NOMO-1 (cell line): ENCODE results near the gene PODXL.
A peak's percentile ranks its signal among the peaks of the same experiment; 100 is the strongest.

ENCODE experiments used
- DNase-seq, 2 experiments: peaks; one replicate each; lab custom pipeline; 2025; ENCODE audit not compliant: unreplicated experiment in 2 of 2; lab: John Stamatoyannopoulos, UW

The PODXL gene

DNA sequence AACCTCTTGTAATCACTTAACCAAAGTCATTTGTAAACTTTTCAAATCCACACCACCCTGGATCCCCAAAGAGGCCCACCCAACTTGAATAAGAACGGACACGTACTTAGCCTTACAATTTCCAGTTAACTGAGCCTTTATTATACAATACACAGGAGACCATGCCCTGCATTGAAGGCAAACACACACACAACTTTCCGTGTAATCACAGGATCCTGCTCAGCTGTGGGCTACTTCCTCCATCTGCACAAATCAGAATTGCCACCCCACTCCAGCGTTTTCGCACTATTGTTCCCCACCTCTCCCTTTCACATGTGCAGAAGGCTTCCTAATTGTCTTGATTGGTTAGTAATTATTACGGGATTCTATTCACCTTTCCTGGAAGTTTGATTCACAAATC is 12.1 kb upstream of the PODXL start:
- DNase-seq: no peak

DNA sequence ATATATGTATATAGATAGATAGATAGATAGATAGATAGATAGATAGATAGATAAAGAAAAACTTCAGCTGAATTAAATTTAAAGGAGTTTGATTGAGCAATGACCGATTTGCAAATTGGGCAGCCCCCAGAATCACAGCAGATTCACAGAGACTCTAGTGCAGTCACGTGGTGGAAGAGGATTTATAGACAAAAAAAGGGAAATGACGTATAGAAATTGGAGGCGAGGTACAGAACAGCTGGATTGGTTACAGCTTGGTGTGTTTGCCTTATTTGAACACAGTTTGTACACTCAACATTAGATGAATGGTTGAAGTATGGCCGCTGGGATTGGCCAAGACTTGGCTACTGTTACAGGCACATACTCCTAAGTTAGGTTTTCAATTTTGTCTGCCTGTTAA is 8.2 kb upstream of the PODXL start:
- peak in 1 of 2 experiments; percentile 18 for DNase-seq

DNA sequence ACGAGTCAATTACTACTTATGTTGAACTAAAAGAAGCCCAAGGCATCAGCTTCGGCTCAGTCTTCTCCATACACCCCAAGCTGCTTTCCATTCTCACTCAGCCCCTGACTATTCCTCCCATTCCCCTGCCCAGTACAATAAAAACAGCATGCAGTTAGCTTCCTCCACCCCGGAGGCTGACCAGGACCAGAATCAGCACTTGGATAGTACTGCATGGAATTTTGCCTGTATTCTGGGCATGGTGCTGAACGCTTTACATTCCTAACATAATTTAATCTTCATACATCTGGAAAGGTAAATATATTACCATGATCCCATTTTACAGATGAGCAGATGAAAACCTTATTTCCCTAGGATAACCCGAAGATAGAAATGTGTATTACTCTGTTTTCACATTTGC is 7.5 kb upstream of the PODXL start:
- no peak for DNase-seq

DNA sequence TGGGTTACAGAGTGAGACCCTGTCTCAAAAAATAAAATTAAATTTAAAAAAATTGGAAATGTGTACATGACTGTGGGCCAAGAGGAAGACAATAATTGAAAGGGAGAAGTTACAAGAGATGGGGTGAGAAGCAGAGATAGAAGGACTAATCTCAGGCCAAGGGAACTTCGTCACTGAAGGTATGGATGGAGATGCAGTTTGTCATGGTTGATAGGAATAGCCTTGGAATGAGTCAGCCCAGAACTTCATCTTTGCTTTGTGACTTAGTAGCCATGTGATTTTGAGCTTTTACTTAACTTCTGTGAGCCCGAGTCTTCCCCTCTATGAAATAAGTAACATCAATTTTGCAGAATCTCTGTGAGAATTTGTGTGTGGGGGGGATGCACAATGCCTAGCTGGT is 6.5 kb upstream of the PODXL start:
- no peak for DNase-seq

DNA sequence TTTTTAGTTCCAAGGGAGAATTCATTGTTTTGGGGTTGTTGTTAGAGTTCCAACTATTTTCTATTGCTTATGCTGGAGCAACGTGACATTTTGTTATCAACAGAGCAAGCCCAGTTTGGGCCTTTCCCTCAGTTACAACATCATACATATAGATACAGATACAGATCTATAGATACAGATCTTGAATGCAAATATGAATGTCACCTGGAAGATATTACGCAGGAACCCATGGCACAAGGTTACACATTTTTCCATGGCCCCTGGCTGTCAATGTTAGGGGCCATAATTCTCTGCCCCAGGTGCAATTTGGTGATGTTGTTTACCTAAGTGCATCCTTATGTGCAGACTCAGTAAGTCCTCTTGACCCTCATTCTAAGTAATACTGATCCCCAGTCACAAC is 3.6 kb upstream of the PODXL start:
- DNase-seq: no peak

DNA sequence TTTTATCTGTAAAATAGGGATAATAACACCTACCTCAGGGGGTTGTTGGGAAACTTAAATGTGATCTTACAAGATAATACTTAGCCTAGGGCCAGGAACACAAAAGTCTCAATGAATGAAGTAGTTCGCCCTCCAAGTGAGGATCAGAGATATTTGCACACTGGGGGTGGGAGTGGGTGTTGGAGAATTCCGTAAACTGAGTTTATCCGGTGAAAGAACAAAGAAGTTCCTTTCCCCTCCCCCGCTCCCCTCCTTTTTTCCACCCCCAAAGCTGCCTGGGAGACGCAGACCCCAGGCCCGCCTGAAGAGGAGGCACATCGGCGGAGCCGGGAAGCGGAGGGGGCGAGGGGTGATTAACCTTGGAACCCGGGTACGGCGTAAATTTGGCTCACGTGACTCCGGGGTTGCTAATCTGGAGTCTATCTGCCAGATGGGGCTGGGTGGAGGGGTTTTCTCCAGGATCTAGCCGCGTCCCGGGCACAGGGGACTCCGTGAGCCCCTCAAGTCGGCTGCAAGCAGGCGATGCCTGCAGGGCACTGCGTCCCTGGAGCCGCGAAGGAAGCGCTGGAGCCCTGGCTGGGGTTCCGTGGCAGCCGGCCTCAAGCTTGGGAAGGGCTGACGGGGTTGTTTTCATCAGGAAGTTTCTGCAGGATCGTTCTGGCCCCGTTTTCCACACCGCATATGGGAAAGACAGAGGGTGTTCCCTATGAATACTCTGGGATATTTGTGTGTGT is 1.4 kb upstream of the PODXL start:
- DNase-seq: no peak

DNA sequence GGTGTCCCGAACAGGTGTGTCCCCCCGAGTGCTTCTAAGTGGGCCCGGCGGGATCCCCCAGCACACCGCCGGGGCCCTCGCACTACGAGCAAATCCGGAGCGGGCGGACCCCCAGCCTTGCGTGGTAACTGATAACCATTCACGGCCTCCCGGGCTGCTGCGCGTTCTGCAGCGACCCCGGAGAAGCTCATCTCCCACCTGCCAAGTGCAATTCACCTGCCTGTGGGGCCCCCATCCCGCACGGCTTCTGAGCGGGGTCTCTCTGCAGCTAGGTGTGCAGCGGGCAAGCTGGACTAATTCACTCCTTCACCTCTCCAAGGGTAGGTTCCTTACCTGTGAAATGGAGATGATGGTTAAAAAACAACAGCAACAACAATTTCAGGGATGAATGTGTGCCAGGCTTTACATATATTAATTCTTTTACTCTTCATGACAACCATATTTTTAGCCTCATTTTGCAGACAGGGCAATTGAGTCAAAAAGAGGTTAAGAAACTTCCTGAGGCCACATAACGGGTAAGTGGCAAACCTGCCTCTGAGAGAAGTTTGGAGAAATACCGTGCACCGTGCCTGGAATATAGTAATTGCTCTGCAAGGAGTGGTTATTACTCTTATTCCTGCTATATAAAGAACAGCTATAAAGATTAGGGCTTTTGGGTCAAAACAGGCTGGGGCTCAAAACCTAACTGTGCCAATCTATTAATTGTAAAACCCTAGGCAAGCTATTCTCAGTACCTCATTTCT is 652 bp upstream of the PODXL start:
- no peak for DNase-seq

DNA sequence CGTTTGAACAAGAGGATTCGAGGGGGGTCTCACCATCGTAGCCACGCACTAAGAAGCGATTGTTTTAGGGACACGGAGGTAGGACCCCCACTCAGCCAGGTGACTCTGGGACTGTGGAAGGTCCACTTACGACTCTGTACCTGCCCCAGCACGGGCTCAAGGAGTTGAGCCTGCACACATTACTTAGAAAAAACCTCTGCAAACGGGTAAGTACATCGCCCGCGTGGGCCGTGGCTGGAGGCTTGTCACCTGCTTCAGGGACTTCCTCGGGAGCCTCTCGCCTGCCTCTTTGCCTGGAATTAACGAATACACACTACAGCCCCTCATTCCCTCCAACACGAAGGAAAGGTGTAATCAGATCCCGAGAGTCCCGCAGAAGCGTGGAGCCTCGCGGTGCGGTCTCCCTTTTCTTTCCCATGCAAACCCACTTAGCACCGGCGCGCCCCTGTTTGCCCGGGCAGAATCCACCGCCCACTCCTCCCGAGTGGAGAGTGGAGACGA is 826 bp downstream of the PODXL start:
- no peak for DNase-seq

DNA sequence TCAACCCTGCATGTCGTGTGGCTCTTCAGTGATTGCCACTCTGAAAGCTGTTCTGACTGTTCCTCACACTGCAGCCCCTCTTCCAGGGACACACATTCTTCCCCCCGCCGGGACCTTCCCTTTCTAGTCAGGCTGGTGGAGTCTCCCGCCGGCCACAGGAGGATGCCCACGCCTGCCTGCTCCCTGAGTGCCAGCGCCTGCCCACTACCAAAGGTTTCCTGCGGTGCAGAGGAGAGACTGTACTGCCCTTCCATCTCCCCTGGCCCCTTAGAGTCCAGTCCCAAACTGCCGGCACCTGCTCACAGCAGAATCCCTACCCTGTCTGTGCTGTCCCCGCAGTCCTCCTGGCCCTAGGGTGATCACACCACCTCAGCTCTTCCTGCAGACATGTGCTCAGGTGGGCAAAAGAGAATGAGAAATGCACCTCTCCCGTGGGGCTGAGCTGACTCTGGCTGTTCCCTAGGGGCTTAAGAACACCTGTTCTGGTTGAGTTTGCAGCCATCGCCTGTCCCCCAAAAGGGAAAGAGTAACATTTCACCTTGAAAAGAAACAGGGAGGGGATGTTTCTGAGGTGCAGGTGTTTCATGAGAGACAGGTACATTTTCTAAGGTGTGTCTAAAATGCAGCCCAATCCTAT is 1.4 kb downstream of the PODXL start:
- no peak for DNase-seq

DNA sequence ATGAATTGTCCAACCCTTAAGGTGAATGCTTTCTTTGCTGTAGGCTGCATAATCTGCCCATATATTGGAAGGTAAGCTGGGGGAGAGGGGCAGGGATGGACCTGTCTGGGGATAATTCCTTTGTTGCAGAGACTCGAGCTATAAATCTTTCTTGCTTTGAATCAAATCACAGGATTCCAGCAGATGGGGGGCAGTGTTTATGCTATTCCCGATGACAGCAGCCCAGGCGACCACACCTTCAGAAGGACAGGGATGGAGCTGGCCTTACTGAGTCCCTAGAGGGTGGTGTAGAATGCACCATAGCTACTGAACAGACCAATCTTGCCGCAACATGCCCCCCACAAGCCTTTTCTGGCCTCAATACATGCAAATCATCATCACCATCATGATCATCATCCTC is 2.5 kb downstream of the PODXL start:
- no peak for DNase-seq

DNA sequence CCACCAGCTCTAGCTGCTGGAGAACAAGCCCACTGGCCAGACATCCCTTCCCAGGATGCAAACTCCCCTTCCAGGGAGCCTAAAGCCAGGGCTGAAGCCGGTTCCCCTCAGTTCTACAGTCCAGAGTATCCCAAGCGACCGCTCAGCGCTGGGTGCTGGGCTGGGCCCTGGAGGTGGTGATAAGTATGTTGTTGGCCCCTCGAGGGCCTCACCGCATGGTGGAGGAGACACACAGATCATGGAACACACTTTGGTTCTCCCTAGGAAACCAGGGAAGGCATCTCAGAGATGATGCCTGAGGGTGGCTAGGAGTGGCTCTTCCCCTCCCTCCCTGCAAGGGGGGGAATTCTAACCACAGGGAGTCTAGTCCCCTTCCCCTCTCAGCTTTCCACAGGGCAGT is 4.4 kb downstream of the PODXL start:
- DNase-seq: no peak

DNA sequence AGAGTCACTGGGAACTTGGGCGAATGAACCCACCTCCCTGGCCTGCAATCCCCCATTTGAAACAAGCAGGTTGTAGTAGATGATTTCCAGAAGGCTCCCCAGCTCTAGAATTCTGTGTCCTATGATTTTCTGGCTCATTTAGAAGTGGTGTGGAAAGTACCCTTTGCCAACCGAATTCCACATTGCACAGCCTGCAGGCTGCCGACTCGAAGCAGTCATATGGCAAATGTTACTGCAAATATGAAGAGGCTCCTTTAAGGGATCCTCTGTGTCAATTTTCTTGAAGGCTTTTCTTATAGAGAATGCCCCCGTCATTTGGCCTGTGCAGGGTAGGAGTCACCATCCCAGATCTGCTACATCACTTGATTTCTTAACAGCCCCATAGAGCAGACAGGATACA is 5.6 kb downstream of the PODXL start:
- DNase-seq: no peak

DNA sequence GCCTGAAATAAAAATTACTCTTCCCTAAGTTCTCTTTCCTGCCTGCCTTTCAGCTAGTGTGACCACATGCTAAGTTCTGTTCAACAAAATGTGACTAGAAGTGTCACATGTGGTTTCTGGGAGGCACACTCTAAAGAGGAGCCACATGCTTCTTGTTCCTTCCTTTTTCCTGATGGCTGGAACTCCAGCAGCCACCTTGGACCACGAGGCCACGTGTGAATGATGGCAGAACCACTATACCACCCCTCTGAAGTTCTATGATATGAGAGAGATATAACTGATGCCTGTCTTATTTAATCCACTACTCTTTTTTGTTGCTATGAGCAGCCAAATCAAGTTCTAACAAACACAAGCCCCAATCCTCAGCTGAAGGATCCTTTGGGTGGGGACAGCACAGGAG is 8.1 kb downstream of the PODXL start:
- no peak for DNase-seq

DNA sequence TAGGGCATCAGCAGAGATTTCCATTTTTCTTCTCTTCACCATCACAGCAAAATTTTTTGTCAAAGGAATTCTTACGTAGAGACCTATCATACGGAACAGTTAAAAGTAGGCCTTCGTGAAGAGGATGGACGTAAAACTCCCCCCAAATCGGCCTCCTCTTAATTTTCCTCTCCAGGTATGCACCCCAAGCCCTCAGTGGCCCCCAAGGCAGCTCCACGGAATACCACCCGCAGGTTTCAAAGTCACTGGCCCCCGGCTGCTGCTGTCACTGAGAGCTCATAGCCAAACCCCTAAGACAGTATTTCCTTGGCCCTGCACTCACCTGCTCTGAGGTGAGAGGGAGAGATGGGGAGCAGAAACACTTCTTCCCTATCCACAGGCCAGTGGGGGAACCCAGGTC is 8.8 kb downstream of the PODXL start:
- DNase-seq: no peak

DNA sequence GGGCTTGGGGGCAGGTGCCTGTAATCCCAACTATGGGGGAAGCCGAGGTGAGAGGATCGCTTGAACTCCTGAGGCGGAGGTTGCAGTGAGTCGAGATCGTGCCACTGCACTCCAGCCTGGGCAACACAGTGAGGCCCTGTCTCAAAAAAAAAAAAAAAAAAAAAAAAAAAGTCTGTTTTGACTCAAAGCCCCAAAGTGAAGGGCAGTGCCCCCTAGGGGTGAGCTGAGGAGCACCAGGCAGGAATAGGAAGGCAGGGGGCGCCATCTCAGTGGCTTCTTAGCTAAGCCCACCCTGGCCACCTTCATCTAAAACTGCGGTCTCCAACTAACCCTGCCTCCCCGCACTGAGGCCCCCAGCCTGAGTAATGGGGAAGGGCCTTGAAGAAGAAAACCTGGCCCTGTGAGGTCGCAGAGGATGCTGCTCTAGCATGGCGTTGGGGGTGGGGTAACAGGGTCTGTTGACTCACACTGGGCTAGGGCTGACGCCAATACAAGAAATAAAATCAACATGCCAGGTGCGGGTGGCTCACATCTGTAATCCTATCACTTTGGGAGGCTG is 9.8 kb downstream of the PODXL start:
- DNase-seq: no peak

DNA sequence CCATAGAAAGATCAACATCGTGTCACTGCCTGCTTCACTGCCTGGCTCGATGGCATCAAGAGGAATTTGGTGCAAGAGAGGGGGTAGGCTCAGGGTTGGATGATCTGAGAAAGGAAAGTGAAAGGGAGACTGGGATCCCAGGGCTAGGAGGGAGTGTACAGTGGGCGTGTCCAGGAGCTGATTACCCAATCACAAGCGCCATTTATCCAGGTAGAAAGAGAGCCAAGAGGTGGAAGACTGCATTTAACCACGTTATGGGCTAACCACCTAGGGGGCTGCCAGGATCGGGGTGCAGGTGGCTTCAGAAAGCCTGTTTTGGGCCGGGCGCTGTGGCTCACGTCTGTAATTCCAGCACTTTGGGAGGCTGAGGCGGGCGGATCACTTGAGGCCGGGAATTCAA is 10.3 kb downstream of the PODXL start:
- no peak for DNase-seq

DNA sequence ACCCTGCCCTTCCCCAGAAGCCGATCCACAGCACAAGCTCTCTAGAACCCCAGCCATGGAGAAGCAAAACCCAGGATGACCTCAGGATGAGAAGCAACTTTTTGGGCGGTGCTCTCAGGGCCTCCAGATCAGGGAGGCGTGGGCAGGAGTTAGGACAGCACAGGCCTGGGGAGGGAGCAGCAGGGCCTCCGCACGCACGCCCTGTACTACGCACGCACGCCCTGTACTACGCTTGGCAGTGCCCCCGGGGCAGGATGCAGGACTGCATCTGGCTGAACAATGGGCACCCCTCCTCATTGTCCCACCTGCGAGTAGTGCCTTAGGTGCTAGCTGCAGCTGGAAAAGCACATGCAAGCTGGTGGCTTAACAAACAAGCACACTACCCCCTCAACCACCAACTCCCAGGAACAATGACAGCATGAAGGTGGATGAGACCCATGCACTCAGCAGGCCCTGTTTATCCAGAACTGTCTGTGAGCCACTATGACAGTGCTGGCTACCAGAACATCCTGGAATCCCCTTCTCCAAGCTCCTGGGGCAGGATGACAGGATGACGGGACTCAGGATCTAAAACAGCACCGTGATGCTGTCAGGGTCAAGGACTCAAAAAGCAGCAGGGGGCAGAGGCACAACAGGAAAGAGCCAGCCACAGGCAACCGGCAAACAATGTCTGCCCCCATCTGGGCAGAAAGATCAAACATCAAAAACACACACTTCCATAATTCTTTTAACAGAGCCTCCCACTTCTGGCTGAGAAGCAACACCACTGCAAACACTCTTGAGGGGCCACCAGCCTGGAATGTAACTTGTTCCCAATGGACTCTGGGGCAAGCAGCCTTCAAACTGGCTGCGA is 11.8 kb downstream of the PODXL start:
- no peak for DNase-seq

DNA sequence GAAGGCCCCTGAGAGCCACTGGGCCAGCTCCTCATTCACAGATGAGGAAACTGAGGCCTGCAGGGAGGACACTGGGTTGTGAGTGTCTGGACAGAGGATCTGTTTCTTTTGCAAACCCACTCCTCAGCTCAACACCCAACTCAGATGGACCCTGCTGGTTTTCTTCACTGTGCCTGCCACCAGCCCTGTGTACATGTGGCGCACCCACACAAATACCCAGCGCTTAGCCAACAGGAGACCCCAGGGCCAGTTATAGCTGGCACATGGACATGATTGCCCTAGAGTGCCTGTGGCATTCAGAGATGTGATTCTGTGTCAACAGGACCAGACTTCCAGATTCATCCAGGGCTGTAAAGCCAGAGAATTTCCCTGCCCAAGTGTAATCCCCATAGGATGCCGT is 12.4 kb downstream of the PODXL start:
- no peak for DNase-seq

DNA sequence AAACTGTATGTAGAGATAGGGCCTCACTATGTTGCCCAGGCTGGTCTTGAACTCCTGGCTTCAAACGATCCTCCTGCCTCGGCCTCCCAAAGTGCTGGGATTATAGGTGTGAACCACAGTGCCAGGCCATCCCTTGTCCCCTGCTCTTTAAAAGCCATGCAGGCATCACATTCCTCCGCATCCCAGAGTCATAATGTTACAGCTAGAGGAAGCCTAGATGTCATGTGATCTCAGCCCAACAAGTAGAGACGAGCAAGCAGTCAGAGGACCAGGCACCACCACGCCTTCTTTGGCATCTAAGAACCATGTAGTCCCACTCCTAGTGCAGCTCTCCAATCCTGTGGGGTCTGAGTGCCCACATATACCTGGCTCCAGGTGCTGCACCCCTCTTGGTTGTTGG is 13.1 kb downstream of the PODXL start:
- DNase-seq: no peak

DNA sequence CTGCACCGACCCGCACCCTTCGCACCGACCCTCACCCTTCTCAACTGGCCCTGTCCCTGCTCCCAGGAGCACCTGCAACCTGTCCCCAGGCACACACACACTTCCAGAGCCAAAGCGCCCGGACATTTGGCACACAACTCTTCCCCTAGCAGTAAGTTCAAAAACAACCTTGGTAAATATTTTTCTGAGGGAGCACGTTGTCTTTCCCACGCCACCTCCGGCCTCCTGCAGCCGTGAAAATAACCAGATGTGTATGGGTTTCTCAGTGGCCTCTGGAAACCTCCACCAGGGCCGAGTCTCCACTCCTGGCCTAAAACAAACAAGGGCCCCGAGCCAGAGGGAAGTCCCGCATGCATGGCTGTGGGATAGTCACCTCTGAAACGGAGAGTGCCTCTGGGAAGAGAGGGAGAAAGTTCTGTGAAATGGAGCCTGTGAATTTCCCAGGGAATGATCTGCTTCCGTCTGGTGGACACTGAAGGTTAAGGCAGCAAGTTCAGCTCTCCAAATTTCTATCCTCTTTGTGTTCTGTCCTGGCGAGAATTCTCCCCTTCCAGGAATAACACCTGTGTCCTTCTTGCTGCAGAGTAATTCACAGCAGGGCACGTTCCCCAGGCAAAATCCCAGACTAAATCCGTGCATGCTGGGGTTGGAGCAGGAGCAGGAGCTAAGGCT is 15.8 kb downstream of the PODXL start:
- no peak for DNase-seq
